Measurements from ENCODE around the gene AREL1. TPM values are rescaled to one million over a fixed set of nuclear protein-coding genes. Genes with fewer than 3 reads are reported as not detected.

AREL1 gene
- total and polyA plus RNA-seq, 10 of the 15 experiments (the other 5 are each of a cell fraction or from before 2014, with no cell fraction given): 6.2 to 40.4 (median 23.7) TPM

- no peaks in the 10 kb centered on the region for H3K9me3 ChIP-seq (replicated peaks; ENCODE audit: control insufficient read depth, insufficient read depth, low read length)
- no peak for ATAC-seq
- POLR2A ChIA-PET: no interaction called here
- DNase-seq (ENCODE audit: low read depth, low spot score): no peak
- in situ Hi-C loops (cut with MboI) (no loop called here), intact Hi-C loops (cut with micrococcal nuclease; ENCODE audit: unreplicated experiment) (no loop called here)
- 35% methylated on average over 15 of the region's 15 CpGs for WGBS (ENCODE audit: insufficient coverage, insufficient replicate concordance, low lambda C conversion rate, missing lambda C conversion rate)
- SMC1A ChIA-PET (ENCODE audit: uncharacterized antibody, unreplicated experiment): no interaction called here
- H3K27ac ChIP-seq (ENCODE audit: control insufficient read depth, insufficient read depth): no peak overlapping the region
- H3K4me1 ChIP-seq (ENCODE audit: control insufficient read depth, insufficient read depth, low read length): no peaks in the 10 kb centered on the region
- RAD21 ChIA-PET (ENCODE audit: unreplicated experiment): interaction anchor here (1.0 kb wide), 1 partner anchor 173 kb away, joined by 3 read pairs; no protein-coding TSS in a partner anchor
- H3K4me3 ChIP-seq: no peak overlapping the region
- H3K4me2 ChIP-seq (ENCODE audit: control insufficient read depth, insufficient read depth): no peak overlapping the region
- no TSS peak for BruUV-seq (replicated peaks)
- H3K36me3 ChIP-seq (ENCODE audit: control insufficient read depth in 2 of 2, insufficient read depth in 2 of 2, low read length in 1 of 2): no peaks in the 10 kb centered on the region
- CTCF ChIA-PET: interaction anchor here (0.6 to 0.9 kb wide), 3 partner anchors 22 to 477 kb away, joined by 3 to 4 read pairs (median 3); no protein-coding TSS in a partner anchor
- no peak overlapping the region for H3K9ac ChIP-seq (ENCODE audit: control insufficient read depth, insufficient read depth, low read length)
- TF ChIP-seq BACH1 (IDR thresholded peaks at IDR 0.05; ENCODE audit: borderline replicate concordance): no peak
- TF ChIP-seq NRF1 (conservative IDR thresholded peaks at IDR 0.05; ENCODE audit: low read depth, low read length): no peak
- TF ChIP-seq SMAD5 (IDR thresholded peaks at IDR 0.05; ENCODE audit: low read depth): no peak
- no peak for TF ChIP-seq SKIL (IDR thresholded peaks at IDR 0.05; ENCODE audit: low read depth, poor library complexity, severe bottlenecking)
- no peak for TF ChIP-seq RELA (IDR thresholded peaks at IDR 0.05; ENCODE audit: borderline replicate concordance, partially characterized antibody)
- no peak for TF ChIP-seq SPI1 (IDR thresholded peaks at IDR 0.05; ENCODE audit: borderline replicate concordance, insufficient read depth, low read depth, low read length)
- TF ChIP-seq SMARCA5 (IDR thresholded peaks at IDR 0.05): no peak
- no peak for TF ChIP-seq CHD2 (IDR thresholded peaks at IDR 0.05; ENCODE audit: borderline replicate concordance, low read depth, low read length)
- H2AFZ ChIP-seq (ENCODE audit: control insufficient read depth, low read depth, low read length): no peak overlapping the region
- no peaks in the 10 kb centered on the region for H4K20me1 ChIP-seq (ENCODE audit: control insufficient read depth, insufficient read depth)
- no peaks in the 10 kb centered on the region for H3K27me3 ChIP-seq (replicated peaks in 1 of 2; ENCODE audit: control insufficient read depth in 2 of 2, insufficient read depth in 2 of 2, low read length in 1 of 2)
- H3K79me2 ChIP-seq (ENCODE audit: control insufficient read depth, insufficient read depth, low read length): no peaks in the 10 kb centered on the region
- FAIRE-seq: no peak
These were observed 81.8 kb downstream of the AREL1 start for GRCh38 chr14:74630881-74631690.

All from GM12878 (cell line).